HG03521 (cell line): ENCODE results near the gene TMEM145.

Source experiments
- ATAC-seq: cut with Tn5 transposase; IDR thresholded peaks from one replicate; pipeline ENCODE4 v1.9.1; 2021; ENCODE audit warnings: mild to moderate bottlenecking, moderate library complexity; ENCODE audit not compliant: unreplicated experiment

Gene TMEM145

GRCh38 chr19:42288881-42289555, 24.1 kb upstream of the TMEM145 start:
- no peak for ATAC-seq

GRCh38 chr19:42289556-42290041, 23.5 kb upstream of the TMEM145 start:
- no peak for ATAC-seq

- ATAC-seq, result no peak
Measured at GRCh38 chr19:42290136-42290522, 23.0 kb upstream of the TMEM145 start.

DNA sequence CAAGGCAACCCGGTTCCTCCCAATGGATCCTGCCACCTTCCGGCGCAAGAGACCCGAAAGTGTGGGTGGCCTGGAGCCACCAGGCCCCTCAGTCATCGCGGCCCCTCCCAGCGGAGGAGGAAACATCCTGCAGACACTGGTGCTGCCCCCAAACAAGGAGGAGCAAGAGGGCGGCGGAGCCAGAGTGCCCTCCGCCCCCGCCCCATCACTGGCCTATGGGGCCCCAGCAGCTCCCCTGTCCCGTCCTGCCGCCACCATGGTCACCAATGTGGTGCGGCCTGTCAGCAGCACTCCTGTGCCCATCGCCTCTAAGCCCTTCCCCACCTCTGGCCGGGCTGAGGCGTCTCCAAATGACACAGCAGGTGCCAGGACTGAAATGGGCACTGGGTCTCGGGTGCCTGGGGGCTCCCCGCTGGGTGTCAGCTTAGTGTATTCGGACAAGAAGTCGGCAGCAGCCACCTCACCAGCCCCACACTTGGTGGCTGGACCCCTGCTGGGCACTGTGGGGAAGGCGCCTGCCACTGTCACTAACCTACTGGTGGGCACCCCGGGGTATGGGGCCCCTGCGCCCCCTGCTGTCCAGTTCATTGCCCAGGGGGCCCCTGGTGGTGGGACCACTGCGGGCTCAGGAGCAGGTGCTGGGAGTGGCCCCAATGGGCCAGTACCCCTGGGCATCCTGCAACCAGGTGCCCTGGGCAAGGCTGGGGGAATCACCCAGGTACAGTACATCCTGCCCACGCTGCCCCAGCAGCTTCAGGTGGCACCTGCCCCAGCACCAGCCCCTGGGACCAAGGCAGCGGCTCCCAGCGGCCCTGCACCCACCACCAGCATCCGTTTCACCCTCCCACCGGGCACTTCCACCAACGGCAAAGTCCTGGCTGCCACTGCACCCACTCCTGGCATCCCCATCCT, 22.3 kb upstream of the TMEM145 start:
- no peak for ATAC-seq

- no peak for ATAC-seq
Measured at GRCh38 chr19:42291435-42291810, 21.7 kb upstream of the TMEM145 start.

DNA sequence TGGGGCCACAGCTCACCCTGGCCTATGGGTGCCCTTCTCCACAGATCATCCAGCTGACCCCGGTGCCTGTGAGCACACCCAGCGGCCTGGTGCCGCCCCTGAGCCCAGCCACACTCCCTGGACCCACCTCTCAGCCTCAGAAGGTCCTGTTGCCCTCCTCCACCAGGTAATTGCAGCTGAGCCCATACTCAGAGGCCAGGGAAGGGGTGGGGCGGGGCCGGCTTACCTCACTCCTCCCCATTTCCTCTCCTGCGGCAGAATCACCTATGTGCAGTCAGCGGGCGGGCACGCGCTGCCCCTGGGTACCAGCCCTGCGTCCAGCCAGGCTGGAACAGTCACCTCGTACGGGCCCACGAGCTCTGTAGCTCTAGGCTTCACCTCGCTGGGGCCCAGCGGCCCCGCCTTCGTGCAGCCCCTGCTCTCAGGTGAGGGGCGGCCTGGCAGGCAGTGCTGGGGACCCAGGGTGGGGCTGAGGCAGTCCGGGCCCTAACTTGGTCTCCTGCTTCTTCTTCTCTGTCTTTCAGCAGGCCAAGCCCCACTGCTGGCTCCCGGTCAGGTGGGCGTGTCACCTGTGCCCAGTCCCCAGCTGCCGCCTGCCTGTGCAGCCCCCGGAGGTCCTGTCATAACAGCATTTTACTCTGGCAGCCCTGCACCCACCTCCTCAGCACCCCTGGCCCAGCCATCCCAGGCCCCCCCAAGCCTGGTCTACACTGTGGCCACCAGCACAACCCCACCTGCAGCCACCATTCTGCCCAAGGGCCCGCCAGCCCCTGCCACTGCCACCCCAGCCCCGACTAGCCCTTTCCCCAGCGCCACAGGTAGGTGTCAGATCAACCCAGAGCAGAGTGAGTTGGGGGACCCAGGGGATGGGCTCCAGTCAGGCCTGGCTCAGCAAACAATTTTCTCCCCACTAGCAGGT, 20.8 kb upstream of the TMEM145 start:
- ATAC-seq, result no peak

GRCh38 chr19:42292963-42293362, 20.1 kb upstream of the TMEM145 start:
- ATAC-seq, result no peak

- ATAC-seq, result no peak
Measured at GRCh38 chr19:42293540-42293939, 19.6 kb upstream of the TMEM145 start.

GRCh38 chr19:42293948-42294347, 19.2 kb upstream of the TMEM145 start:
- ATAC-seq, result no peak

GRCh38 chr19:42294471-42295137, 18.5 kb upstream of the TMEM145 start:
- ATAC-seq, result no peak

DNA sequence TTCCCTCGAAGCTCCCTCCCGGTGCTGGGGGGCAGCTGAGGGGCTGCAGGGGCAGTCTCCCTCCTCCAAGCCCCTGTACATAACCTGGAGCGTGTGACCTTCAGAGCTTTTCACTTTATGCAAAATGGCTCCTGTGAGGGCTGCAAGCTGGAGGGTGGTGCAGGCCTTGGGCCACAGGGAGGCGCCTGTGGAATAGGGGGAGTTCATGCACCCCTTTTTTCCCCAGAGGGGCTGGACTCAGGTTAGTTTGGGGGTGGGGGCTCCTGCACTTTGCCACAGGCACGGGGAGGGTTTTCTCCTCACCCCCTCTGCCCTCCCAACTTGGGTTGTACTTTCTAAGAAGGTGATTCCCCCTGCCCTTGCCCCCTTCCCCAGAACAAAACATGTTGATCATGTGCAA, 17.8 kb upstream of the TMEM145 start:
- ATAC-seq, result no peak

- no peak for ATAC-seq
Measured at GRCh38 chr19:42295831-42296525, 17.1 kb upstream of the TMEM145 start.

DNA sequence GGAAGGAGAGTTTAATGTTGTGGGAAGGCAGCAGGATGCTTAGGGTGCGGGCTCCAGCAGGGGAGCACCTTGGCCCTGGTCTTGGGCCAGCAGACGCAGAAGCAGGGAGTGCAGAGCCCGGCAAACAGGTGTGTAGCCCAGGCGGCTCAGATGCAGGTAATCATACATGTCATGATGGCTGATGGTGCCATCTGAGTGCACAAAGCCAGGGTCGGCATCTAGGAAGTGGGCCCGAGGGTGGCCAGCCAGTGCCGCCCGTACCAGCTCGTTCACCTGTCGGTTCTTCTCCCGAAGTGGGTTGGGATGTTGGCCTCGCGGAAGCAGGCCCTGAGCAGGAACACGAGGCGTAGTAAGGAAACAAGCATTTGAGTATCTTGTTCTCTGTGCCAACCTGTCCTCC, 16.1 kb upstream of the TMEM145 start:
- ATAC-seq, result no peak

DNA sequence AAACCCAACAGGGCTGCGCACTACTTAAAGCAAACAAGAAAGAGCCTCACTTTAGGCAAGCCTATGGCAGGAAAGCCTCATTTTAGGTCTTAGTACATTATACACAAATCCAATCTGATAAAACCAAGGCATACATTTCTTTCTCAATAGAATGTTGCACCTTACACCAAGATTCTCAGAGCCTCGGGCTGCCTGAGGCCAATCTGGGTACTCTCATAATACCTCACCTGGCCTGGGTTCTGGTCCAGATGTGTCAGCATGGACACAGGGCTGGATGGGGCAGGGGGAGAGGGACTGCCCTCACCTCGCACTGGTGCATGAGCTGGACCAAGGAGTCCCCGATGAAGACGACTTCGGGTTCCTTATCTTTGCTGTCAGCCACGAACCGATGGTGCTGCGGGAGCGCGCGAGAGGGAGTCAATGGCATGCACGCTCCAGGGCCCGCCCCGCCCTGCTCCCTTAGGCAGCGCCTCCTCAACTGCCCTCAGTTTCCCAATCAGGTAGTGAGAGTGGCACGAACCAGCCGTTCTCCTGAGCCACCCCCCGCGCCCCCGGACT, 11.4 kb upstream of the TMEM145 start, which contains the start of gene PRR19:
TSS of gene PRR19 (plus strand) at position 487 of the 558 bp plus-strand sequence. CDS start 7,453 bp downstream, outside the sequence.
- peak; percentile 8 for ATAC-seq

DNA sequence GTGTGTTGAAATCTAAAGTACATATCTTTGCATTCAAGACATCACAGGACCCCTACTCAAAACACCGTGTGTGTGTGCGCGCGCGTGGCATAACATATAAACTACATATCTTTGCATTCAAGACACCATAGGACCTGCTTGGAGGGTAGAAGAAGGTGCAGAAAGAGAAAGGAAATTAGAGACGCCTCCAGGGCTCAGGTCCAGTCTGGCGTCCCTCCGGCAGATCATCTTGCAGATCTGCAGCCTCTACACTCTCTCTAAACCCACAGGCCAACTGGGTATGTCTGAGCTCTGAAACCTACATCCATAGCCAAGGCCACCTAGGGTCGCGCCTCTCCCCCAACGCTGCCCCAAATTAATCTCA, 10.0 kb upstream of the TMEM145 start:
- no peak for ATAC-seq

- no peak for ATAC-seq
Measured at GRCh38 chr19:42303876-42304275, 9.2 kb upstream of the TMEM145 start.

DNA sequence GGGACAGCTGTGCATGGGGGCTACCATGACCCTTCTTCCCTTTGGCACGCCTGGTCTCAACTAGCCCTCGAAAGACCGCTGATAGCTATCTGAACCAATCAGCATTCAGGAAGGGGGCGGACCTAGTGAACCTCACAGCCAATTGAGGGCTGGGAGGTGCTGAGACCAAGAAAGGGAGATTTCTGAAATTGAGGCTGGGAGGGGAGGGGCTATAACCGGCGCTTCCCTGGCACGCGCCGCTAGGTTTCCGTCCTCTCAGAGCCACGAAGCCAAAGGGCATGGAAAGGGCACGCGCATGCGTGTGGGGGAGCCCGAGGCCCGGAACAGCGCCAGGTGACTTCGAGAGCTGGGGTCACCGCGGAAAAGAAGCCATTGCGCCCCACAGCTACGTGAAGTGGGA, 6.5 kb upstream of the TMEM145 start:
- ATAC-seq, result no peak

- no peak for ATAC-seq
Measured at GRCh38 chr19:42309686-42310085, 3.4 kb upstream of the TMEM145 start.

GRCh38 chr19:42311657-42312056, 1.5 kb upstream of the TMEM145 start:
- ATAC-seq, result no peak

- ATAC-seq, result no peak
Measured at GRCh38 chr19:42312370-42312769, 739 bp upstream of the TMEM145 start.
